Activated CD4-positive, alpha-beta T cell treated with anti-CD3 and anti-CD28 coated beads for 24 hours (primary cell): ENCODE results near the gene VPS37B.
A peak's percentile ranks its signal among the peaks of the same experiment; 100 is the strongest.

Source experiments
- DNase-seq, 2 donors: peaks; one replicate each; pipeline ENCODE4 v3.0.0-alpha.2; 2020; ENCODE audit warnings: low read depth in 2 of 2

The VPS37B gene

DNA sequence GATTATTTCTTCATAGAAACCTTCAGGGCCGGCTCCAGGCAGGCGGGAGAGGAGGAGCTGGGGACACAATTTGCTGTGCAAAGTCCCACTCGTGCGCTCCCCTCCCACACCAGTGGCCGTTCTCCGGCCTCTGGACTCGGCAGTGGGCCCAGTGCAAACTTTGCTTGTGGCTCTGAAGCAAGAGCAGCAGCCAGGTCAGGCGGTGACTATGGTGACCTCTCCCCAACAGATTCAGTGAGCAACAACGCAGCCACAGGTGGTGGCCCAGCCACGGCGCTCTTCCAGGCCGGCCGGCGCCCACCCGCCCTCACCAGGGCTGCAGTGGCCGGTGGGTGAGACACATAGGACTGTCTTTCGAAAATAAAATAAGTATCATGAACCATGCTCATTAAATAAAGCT is 29.5 kb downstream of the VPS37B start:
- DNase-seq, result no peak

DNA sequence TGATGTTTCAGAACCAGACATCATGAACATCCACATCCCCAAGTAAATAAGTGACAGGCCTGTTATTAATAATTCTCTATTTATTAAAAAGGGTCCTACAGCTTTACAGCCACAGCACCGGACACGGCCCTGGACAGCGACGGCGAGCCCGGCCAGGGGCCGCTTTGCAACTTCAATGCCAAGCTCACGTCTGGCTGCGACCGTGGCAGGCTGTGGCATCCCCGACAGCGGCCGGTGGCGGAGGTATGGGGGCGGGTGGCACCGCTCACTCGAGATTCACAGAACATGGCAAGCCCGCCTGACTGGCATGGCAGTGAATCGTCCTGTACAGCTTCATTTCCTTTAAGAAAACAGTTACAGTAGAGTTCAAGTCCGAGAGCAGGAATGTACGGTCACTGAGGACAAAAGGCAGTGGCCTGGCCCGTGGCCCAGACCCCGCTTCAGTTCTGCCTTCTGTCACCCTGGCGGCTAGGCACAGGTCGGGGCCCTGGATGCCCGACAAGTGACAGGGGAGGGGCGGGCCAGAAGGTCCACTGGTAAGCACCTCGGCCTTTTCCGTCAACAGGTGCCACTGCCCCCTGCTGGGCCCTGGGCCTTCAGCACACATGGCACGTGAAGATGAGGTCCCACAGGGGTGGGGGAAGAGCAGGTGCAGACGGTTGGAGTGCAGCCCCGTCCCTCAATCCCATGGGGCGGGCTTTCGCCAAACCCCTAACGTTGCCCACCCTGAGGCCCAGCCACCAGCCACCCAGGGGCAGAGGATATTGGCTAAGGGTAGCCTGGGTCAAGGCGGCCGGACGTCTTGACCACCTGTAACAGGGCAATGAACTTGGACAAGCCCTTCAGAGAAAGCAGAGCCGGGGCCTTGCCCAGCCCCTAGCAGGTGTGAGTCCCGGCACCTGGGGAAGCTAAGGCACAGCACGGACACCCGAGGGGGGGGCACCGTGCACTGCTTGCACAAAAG is 30.4 kb downstream of the VPS37B start:
- no peak for DNase-seq

DNA sequence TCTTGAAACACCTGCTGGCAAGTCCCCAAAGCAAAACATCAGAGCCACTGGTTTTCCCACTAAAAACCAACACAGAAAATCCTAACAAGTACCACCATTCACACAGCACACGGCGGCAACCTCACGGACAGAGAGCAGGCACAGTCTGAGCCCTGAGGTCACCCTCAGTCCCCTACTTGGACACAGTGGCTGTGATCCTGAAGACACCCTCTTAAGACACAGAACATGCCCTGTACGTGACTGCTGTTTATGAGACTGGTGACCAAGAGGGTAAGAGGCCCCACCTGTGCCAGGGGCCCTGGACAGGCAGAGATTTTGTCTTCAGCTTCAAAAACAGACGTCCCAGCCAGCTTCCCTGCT is 31.1 kb downstream of the VPS37B start:
- no peak for DNase-seq

DNA sequence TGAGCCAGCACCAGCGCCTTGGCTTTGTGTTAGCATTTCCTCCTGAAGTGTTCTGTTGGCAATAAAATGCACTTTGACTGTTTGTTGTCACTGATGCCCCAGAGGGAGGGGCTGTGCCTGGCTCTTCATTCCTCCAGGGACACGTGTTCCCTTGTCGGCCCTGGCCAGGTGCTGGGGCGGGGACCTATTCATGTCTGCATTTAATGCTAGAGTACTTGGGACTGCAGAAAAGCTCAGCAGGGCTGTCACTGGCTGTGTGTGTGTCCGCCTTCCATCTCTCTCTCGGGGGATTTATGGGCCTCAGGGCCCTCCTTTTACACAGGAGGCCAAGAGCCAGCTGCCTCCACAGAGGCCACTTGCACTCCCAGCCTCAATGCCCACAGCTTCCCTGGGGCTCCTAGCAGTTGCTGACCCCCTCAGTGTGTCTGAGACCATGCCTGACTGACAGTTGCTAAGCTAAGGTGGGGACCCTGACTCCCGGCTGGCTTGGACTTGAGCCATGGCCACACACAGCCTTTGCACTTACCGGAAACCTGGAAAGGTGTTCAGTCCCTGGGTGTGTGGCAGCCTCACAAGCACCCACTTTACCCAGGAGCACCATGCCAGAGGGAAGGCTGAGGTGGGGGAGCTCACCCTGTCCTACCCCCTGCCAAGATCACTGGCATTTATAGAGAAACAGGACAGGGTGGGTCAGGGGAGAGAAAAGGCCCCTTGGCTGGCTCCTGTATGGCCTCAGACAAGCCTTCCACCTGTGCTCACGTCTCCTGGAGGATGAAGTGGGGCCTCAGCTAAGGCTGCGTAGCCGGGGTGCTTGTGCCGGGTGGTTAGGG is 32.8 kb downstream of the VPS37B start:
- no peak for DNase-seq

DNA sequence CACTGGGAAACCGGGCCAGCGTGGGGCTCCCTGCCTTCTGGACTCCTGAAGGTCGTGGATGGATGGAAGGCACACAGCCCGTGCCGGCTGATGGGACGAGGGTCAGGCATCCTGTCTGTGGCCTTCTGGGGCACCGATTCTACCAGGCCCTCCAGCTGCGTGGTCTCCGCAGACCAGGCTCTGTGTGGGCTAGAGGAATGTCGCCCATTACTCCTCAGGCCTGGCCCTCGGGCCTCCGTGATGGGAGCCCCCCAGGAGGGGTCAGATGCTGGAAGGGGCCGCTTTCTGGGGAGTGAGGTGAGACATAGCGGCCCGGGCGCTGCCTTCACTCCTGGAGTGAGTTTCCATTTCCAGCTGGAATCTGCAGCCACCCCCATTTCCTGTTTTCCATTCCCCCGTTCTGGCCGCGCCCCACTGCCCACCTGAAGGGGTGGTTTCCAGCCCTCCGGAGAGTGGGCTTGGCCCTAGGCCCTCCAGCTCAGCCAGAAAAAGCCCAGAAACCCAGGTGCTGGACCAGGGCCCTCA is 33.8 kb downstream of the VPS37B start:
- DNase-seq, result no peak

DNA sequence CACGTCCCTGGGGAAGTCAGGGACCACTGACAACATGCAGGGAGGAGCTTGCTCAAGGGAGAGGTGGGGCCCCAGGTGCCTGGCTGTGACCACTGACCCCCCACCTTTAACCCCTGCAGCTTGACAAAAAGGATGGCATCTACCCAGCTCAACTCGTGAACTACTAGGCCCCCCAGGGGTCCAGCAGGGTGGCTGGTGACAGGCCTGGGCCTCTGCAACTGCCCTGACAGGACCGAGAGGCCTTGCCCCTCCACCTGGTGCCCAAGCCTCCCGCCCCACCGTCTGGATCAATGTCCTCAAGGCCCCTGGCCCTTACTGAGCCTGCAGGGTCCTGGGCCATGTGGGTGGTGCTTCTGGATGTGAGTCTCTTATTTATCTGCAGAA is 34.3 kb downstream of the VPS37B start:
- DNase-seq, result no peak

DNA sequence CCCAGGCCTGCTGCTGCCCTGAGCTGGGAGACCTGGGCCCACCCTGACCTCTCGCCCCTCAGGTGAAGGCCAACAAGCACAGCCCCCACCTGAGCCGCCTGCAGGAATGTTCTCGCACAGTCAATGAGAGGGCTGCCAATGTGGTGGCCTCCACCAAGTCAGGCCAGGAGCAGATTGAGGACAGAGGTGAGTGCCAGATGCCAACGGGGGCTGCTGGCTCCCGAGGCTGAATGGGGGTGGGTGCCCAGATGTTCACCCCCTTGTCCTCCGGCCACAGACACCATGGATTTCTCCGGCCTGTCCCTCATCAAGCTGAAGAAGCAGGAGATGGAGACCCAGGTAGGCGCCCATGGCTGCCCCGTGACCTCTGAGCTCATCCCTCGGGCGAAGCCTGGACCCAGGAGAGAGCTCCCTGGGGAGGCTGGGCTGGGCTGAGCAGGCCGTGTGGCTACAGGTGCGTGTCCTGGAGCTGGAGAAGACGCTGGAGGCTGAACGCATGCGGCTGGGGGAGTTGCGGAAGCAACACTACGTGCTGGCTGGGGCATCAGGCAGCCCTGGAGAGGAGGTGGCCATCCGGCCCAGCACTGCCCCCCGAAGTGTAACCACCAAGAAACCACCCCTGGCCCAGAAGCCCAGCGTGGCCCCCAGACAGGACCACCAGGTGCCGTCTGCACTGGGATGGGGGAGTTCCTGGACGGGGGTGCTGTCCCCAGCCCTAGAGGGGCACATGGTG is 34.9 kb downstream of the VPS37B start:
- DNase-seq, result no peak

DNA sequence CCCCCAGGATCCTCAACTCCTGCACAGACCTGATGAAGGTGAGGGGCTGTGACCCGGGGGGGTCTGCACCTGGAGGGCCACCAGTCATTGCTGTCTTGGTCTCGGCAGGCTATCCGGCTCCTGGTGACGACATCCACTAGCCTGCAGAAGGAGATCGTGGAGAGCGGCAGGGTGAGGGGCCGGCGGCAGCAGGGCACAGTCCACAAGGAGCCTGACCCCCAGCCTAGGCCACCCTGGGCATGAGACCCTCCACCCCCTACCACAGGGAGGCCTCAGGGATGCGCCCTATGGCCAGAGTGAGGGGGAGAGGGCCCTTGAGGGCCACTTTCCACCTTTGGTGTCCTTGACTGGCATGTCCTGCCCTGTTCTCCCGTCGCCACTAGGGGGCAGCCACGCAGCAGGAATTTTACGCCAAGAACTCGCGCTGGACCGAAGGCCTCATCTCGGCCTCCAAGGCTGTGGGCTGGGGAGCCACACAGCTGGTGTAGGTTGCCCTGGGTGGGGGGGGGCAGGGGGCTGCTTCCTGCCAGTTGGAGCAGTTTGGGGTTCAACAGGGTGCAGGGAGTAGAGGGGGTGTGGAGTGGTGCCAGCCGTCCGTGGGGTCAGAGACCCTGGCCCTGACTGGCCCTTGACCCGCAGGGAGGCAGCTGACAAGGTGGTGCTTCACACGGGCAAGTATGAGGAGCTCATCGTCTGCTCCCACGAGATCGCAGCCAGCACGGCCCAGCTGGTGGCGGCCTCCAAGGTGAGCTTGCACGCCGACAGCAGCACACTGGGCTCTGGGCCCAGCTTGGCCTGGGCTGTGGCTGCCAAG is 35.7 kb downstream of the VPS37B start:
- DNase-seq, result peak; percentile 76 to 83

DNA sequence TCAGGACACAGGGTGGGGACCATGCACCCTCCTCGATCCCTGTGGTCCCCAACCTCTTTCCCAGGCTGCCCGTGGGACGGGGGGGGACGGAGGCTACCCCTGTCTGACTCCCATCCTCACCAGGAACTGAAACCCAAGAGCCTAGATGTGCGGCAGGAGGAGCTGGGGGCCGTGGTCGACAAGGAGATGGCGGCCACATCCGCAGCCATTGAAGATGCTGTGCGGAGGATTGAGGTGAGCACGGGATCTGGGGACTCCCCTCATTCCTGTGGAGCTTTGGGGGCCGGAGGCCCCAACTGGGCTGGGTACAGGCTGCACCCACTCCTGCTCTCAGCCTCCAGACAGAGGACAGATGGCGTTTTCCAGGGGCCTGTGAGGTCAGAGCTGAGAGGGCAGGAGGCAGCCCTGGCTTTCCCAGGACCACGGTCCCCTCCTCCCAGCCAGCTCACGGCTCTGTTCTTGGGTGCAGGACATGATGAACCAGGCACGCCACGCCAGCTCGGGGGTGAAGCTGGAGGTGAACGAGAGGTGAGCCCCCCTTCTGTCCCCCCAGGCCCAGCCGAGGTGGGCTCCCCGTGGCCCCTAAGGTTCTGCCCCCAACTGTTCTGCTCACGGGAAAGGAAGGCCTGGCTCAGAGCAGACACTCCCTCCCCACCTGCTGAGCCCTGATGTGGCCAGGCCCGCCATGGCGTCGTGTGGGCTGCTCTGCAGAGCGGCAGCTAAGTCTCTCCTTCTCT is 36.5 kb downstream of the VPS37B start:
- no peak for DNase-seq

DNA sequence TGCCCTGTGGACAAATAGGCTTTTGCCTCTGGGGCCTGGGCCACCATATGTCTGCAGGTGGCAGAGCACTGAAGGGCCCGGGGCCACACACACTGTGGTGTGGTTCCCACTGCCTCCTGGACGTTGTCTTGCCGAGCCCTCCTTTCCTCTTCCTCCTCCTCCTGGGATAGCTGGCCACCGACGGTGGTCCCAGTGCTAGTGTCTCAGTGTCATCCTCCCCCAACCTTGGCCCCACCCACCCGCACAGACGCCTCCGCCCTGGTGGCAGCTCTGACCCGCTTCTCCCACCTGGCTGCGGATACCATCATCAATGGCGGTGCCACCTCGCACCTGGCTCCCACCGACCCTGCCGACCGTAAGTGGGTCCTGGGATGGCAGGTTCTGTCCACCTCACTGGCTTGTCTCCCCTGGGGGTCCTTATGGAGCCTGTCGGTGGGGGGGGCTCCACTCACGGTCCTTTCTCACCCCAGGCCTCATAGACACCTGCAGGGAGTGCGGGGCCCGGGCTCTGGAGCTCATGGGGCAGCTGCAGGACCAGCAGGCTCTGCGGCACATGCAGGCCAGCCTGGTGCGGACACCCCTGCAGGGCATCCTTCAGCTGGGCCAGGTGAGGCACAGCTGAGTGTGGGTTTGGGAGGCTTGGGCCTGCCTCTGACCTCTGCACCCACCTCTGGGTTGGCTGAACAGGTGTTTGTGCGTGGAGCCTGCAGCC is 37.2 kb downstream of the VPS37B start:
- no peak for DNase-seq

DNA sequence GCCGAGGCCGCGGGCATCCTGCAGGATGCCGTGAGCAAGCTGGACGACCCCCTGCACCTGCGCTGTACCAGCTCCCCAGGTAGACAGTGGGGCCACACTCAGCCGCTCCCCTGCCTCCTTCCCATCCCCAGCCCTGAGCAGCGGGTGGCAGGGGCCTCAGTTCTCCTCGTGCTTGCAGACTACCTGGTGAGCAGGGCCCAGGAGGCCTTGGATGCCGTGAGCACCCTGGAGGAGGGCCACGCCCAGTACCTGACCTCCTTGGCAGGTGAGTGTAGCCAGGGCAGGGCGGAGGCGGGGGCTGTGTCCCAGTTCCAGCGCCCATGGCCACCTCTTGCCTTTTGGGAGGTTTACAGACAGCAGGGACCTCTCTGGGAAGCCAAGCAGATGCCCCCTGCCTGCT is 37.8 kb downstream of the VPS37B start:
- no peak for DNase-seq

DNA sequence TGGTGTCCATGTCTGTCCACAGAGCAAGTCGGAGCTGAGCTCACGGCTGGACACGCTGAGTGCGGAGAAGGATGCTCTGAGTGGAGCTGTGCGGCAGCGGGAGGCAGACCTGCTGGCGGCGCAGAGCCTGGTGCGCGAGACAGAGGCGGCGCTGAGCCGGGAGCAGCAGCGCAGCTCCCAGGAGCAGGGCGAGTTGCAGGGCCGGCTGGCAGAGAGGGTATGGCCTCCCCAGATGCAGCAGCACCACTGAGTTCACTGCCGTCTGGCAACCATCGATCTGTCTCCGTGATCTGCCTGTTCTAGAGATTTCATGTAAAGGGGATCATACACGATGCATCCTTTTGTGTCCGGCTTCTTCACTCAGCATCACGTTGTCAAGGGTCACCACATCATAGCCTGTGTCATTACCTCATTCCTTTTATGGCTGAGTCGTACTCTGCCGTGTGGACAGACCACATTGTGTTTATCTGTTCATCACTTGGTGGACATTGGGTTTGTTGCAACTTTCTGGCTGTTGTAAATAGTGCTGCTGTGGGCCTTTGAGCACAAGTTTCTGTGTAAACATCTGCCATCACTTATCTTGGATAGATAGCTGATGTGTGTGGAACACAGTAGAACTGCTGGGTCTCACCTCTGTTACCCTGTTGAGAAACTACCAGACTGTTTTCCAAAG is 38.8 kb downstream of the VPS37B start:
- DNase-seq, result no peak

DNA sequence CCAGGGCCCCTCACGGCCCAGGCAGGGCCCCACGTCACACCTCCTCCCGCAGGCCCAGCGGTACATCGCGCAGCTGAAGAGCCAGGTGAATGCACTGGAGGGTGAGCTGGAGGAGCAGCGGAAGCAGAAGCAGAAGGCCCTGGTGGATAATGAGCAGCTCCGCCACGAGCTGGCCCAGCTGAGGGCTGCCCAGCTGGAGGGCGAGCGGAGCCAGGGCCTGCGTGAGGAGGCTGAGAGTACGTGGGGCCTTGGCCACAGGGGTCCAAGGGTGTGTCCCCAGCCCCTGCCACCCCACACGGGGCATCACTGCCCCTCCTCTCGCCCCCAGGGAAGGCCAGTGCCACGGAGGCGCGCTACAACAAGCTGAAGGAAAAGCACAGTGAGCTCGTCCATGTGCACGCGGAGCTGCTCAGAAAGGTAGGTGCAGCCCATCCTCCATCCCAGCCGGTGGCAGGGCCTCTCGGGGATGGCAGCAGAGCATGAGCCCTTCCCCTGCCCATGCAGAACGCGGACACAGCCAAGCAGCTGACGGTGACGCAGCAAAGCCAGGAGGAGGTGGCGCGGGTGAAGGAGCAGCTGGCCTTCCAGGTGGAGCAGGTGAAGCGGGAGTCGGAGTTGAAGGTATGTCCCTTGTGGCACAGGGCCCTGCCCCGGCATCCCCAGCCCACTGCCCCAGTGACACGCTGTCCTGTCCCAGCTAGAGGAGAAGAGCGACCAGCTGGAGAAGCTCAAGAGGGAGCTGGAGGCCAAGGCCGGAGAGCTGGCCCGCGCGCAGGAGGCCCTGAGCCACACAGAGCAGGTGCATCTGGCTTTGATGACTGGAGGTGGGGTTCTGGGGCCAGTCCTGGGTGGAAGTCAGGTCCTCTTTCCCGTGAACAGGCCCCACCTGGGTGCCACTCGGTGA is 39.7 kb downstream of the VPS37B start:
- DNase-seq, result no peak

DNA sequence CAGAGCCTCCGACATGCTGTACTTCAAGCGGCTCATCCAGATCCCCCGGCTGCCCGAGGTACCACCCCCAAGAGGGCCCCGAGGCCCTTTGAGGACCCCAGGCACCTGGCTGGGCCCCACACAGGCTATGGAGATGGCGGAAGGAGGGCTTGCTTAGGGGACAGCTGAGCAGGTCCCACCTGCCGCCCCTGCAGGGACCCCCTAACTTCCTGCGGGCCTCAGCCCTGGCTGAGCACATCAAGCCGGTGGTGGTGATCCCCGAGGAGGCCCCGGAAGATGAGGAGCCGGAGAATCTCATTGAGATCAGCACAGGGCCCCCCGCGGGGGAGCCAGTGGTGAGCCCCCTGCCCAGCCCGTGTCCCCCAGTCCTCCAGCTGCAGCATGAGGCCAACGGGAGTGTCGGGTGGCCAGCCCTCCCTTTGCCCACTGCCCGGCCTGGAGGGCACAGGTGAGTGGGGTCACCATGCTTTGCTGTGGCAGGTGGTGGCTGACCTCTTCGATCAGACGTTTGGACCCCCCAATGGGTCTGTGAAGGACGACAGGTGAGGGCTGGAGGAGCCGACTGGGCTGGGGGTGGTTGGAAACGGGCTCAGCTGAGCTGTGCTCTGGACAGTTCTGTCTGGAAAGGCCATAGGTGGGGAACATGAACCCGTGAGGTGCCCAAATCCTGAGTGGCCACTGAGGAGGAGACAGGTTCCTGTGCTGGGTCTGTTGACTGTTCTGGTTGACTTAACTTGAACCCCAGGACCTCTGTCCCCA is 40.7 kb downstream of the VPS37B start:
- no peak for DNase-seq

DNA sequence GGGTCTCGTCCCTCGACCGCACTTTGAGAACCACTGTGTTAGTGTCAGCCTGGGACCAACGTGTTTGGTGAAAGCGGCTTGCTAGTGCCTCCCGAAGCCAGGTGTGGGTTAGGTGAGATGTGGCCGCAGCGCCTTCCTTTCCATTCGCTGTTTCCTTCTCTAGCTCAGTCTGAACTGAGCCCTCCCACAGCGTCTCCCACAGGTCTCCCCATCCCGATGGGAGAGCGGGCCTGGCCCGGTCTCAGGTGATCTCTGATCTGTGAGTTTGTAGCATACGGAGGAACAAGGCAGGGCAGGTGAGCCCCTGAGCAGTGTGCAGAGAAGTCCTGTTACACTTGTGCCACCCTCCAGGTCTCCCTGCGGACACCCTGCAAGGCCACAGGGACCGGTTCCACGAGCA is 41.4 kb downstream of the VPS37B start:
- DNase-seq, result no peak

DNA sequence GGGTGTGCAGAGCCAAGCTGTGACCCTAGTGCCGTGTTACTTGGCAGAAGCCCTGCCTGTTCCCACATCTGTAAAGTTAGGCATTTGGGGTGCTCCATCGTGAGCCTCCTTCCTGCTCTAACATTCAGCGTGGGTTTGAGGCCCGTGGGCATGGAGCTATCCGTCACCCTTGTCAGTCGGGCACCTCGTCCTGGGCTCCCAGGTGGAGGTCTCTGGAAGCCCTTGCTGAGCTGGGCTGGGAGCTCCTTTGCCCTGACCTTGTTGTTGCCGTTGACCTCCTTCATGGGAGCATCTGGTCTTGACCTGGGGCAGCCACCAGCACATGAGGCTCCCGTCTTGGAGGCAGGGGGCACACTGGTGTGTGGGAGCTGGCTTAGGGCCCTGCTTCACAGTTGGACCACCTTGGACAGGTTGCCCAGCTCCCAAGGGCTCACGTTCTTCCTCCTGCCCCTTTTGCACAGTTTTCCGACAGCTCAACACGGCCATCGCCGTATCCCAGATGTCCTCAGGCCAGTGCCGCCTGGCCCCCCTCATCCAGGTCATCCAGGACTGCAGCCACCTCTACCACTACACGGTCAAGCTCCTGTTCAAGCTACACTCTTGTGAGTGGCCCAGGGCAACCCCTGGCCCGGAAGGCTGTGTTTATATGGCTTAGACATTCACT is 42.2 kb downstream of the VPS37B start:
- DNase-seq, result no peak
